NCI-H2029 (cell line): Measurements from ENCODE around the gene CCDC187.
A peak's percentile ranks its signal among the peaks of the same experiment; 100 is the strongest.

Experiments used
- DNase-seq: peaks from one replicate; lab custom pipeline; 2025; lab: John Stamatoyannopoulos, UW

CCDC187 gene

DNA sequence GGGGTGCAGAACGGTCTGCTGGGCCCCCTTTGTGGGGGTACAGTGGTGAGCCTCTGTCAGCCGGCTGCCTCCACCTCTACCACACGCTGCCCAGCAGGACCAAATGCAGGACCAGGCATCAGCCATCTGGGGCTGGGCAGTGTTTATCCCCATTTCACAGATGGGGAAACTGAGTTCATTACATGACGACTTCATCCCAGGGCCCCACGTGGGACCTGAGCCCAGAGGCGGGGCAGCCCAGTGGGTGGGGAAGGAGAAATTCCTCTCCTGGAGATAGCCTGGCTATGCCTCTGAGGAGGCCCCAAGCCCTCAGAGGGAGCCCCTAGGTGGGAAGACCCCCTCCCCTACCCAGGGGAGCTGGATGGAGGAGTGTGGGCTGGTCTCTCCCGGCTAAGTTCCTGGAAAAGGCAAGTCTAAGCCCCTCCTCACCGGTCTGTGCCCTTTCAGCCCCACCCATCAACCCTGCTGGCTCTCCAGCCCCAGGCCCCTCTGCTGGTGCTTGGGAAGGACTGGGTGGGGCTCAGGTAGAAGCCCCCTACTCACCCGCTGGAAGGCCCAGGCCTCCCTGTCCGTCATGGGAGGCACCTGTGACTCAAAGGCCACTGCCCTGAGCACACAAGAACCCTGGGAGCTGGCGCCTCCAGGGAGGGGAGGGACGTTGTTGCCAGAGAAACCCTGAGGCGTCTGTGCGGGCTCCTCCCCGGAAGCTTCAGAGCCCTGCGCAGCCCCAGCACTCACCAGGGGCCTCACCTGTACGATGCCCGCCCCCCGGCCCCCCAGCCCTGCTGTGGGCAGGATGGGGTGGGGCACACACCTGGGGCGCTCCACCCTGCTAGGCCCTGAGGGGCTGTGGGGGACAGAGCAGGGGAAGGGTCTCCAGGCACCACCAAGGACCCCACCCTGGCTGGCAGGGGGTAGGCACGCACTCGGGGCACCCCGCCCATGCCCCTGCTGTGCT, 7.4 kb upstream of the CCDC187 start:
- peak; percentile 18 for DNase-seq

DNA sequence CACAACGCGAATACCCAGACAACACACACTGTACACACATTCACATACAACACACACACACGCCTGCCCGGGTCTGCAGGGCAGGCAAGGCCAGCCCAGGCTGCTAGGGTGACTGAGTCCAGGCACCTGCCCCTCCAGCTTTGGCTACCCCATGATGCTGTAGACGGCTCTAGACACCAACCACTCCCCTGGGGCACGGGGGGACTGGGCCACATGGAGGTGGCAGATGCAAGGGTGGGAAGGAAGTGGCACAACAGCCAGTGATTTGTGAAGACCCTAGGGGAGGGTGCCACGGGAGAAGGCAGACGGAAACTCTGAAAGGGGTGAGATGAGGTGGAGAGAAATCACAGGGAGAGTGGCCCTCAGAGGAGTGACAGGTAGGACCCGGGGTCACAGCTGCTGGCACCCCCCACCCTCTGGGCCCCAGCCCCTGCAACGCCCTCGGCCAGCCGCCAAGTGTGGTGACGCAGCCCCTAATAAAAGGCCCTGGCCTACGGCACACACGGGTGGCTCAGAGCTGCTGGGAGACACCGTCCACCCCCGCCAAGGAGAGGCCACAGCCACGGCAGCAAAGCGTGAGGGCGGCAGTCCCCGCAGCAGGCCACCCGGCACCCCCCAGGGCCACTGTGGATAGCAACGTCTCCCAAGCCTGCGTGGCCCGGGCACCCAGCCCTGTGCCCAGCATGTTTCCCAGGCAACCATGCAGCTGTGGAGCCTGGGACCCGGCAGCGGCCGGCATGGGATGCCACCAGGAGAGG, 6.6 kb upstream of the CCDC187 start:
- DNase-seq: no peak

DNA sequence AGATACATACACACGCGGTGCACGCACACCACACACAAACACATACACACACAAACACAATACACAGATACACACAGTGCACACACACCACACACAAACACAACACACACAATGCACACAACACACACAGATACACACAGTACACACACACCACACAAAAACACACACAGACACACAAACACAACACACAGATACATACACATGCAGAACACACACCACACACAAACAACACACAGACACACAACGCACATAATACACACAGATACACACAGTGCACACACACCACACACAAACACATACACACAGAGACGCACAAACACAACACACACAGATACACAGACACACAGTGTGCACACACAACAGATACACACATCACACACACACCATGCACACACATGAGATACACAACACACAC, 5.9 kb upstream of the CCDC187 start:
- no peak for DNase-seq

DNA sequence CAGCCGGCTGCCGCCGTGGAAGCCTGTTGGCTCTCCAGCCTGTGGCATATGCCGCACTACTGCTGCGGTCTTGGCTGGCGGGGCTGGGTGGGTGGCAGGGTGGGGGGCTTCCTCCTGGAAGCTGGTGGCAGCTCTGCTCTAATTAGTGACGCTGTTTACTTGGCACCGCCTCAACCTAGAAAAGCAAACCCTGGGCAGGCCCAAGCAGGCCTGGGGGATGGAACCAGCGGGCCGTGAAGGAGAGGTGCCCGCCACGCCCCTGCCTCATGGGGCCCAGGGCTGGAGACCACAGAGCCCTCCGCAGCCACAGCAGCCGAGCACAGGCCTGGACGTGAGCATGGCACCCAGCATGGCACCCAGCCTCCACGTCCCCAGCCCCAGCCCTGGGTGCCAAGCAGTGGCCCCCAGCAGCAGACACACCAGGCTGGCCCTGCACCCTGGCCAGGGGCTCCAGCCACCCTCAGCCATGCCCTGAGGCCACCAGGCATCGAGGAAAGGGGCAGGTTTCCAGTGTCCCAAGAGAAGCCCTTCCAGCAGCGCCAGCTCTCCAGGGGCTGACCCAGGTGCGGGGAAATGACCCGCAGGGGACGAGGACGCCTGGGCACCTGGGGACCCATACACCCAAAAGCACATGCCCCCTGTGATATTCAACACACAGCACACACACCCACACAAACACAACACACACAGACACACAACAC, 5.4 kb upstream of the CCDC187 start:
- DNase-seq: peak; percentile 69

DNA sequence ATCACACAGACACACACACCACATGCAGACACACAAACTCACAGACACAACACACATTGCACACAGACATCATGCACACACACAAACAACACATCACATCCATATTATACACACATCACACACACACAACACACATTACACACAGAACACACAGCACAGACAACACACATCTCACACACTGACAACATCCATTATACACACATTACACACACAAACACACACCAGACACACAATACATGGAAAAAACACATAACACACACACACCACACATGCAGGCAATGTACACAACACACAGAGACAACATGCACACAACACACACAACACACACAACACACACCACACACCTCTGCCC, 4.8 kb upstream of the CCDC187 start:
- no peak for DNase-seq

DNA sequence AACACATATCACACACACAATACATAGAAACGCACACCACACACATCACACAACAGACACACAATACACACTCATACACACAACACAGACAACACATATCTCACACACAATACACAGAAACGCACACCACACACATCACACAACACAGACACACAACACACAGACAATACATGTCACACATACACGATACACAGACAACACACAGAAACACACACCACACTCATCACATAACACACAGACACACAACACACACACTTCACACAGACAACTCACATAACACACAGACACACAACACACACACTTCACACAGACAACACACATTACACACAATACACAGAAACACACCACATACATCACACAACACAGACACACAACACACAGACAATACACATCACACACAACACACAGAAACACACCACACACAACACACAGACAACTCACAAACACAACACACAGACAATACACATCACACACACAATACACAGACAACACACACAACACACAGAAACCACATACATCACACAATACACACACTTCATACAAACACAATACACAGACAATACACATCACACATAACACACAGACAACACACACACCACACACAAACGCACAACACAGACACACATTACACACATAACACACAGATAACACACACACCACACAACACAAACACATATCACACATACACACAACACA, 4.3 kb upstream of the CCDC187 start:
- DNase-seq: no peak

DNA sequence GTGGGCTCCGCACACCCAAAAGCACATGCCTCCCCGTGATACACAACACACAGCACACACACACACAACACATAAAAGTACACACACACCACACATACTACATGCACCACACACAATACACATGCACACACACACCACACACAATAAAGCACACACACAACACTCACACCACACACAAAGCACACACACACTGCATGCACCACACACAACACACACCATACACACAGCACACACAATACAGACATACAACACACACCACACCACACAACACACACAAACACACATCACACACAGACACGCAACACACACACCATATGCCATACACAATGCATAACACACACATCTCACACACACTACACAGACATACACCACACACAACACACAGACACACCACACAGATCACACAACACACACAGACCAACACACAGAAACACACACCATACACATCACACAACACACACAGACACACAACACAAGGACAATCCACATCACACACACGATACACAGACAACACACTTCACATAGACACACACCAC, 3.4 kb upstream of the CCDC187 start:
- DNase-seq: no peak

DNA sequence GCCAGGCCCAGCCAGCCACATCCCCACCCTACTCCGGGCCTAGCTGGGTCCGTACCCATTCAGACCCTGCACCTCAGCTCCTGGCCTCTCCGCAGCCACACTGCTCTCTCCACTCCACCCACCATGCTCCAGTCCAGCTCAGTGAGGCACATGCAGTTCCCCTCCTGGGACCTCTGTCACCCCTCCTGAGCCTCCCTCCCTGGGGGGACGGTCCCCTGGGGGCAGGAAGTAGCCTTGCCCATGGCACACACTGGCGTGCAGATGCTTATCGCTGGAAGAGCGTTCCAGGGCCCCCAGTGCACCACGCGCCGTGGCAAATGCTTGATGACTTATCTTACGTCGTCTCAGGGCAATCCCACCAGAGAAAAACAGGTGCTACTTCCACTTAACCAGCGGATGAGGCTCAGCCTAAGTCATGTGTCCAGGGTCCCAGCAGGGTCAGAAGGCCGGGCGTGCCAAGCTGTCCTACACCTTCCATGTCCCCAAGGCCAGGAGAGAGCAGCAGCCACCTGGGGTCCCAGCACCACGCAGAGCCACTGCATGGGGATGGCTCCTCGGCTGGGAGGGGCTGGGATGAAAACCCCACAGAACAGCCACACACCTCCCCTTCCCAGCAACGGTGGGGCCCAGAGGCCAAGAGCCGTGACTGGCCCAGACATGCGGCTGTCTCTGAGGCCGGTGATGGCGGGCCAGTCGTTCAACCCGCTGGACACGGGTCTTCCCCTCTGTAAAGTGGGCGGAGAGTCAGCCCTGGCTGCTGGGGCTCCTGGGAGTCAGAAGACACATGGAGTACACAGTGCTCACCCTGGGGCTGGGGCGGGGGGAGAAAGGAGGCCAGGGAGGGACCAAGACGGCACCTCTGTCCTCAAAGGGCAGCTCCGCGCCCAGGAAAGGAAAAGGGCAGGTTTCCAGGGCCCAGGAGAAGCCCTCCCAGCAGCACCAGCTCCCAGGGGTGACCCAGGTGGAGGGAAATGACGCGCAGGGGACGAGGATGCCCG, 2.6 kb upstream of the CCDC187 start:
- no peak for DNase-seq

DNA sequence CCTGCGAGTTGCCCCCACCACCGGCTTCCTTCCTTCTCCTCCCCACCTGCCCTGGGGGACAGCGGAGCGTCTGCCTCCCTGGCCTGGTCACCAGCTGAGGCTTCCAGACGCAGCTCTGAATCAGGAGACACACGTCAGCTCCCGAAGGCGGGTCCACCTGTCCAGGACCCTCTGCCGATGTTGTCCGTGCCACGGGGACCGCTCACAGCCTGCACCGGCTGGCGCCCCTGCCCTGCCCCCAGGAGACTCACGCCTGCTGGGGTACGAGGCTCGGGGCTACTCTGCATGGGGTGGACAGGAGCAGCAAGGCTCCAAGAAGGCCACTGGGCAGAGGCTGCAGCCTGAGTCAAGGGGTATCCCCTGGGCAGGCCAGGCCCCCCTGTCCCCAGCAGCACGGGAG, 1.9 kb upstream of the CCDC187 start:
- no peak for DNase-seq

DNA sequence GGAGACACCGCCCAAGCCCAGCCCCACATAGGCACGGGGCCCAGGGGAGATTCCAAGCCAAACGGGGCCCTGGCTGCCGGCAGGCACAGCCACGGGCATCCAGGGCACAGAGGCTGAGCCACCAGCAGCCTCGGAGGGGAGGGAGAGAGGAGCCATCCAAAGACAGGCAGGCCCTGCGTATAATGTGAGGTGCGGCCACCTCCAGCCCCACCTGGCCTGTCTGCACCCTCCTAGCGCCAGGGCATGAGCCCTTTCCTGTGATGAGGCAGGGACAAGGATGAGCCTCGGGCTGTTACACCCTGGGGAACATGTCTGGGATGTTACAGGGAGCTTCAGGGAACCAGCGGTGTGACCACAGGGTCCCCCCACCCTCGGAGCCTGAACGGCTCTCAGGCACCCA, 1.1 kb upstream of the CCDC187 start:
- DNase-seq: no peak

DNA sequence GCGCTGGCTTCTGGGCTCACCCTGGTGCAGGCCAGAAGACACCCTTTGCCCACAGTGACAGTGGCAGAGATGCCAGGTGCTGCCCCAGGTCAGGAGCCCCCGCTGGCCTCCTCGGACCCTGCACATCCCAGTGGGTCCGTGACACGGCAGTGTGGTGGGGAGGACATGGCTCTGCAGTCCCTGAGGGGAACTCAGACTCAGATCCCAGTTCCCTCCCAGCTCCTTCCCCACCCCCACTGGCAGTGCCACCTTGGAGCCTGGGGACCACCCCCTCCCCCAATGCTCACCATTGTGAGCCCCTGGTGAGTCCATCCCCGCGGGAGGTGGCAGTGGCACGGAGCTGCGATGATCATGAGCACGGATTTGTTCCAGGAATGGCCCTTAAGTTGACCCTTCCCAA, 562 bp upstream of the CCDC187 start:
- DNase-seq: no peak

DNA sequence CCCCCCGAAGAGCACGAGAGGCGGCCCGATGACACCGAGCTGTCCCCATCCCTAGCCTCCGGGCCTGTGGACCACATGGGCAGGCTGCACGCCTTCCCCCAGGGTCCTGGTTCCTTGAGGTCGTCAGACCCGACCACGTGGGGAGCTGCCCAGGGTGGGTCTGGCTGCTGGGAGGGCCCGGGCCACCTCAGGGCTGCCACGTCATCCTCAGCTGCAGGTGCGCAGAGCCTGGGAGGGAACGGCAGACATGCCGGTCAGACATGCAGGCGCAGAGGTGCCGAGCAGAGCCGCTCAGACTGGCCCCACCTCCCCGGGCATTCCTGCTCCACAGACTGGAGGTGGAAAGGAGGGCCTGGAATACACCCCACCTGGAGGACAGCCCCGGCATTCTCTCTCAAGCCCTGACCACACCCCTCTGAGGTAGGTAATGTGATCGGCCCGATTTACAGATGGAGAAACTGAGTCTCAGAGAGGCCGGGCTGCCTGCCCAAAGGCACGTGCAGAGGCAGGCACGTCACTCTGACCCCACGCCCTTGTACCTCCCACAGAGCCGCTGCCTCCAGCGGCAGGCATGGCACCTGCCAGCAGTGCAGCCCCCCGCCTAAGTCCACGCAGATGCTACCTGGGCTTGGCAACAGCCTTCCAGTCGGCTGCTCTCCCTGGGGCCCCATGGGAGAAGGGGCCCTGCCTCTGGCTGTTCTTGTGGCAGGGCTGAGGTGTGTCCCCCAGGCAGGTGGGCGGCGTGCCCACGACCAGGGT, 649 bp downstream of the CCDC187 start:
- DNase-seq: no peak

DNA sequence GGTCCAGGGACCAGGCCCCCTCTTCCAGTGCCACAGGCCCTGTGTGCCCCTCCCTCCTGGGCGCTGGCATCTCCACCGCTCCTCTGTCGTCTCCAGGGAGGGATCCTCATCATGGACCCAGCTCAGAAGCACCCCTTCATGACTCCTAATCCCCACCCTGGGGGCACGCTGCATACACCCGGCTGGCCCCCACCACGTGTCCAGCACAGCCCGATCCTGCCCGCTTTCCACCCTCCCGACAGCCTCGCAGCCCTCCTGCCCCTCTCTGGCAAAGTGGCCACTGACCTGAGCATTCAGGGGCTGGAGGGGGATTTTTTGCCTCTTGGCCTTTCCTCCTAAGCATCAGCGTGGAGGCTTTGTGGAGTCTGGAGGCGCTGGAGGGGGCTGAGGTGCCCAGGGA, 1.4 kb downstream of the CCDC187 start:
- DNase-seq: no peak

DNA sequence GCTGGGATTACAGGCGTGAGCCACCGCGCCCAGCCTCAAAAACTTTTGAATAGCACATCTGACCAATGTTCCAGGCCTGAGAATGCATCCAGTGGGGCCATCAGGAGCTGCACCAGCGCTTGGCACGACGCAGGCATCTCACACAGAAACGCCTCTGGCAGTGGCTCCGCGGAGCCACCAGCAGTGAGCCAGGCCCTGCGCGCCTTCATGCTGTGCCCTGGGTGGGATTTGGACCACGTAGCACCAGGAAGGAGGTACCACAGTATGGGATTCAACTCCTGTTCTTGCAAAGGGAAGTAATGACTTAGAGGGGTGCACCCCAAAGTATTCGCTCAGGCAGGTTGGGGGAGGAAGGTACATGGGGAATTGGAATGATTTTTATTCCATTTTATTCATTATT, 3.0 kb downstream of the CCDC187 start:
- no peak for DNase-seq

DNA sequence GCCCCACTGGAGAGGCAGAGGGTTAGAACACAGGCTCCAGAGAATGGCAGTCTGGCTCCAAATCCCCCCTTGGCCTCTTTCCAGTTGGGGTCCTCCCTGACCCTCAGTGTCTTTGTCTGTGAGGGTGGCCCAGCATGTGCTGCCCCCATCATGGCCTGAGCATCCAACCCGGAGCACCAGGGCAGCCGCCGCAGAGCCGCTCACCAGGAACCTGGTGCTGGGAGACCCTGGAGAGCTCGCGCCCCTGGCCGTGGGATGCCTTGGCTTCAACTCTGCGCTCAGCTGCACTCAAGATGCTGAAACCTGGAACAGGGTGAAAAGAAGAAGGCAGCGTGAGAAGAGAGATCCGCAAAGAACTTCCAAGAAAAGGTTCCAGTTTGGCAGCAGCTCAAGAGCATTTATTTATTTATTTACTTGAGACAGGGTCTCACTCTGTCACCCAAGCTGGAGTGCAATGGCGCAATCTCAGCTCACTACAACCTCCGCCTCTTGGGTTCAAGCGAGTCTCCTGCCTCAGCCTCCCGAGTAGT, 3.8 kb downstream of the CCDC187 start:
- DNase-seq: no peak

DNA sequence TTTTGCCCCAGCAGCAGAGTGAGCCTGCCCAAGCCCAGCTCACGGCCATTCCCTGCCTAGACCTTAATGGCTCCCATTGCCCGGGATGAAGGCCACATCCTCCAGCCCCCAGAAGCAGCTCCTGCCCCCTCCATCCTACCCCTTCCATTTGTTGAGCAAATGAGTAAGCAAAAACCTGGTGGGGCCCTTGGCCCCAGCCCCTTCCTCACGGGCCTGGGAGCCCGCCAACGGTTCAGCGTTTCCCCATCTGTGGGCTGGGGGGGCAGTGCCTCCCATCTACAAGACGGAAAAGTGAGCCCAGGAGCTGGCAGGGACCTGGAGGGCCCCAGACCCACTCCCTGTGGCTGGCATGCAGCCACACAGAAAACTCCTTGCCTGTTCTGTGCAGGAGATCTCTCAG, 4.4 kb downstream of the CCDC187 start:
- DNase-seq: no peak

DNA sequence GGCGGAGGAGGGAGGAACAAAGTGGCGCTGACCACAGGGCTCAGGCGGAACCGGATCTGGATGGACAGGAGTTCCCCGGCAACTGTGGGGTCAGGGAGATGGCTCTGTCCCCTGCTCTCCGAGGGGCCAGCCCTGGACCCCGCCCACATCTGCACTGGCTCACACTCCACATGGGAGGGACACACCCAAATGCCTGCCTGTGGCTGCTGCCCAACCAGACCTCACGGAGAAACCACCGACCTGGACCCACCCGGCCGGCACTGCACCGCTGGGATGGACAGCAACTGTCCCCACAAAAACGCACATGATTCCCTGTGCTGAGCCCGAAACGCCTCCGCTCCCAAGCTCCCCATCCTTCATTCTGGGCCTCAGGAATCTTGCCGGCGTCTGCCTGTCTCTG, 4.8 kb downstream of the CCDC187 start:
- no peak for DNase-seq

DNA sequence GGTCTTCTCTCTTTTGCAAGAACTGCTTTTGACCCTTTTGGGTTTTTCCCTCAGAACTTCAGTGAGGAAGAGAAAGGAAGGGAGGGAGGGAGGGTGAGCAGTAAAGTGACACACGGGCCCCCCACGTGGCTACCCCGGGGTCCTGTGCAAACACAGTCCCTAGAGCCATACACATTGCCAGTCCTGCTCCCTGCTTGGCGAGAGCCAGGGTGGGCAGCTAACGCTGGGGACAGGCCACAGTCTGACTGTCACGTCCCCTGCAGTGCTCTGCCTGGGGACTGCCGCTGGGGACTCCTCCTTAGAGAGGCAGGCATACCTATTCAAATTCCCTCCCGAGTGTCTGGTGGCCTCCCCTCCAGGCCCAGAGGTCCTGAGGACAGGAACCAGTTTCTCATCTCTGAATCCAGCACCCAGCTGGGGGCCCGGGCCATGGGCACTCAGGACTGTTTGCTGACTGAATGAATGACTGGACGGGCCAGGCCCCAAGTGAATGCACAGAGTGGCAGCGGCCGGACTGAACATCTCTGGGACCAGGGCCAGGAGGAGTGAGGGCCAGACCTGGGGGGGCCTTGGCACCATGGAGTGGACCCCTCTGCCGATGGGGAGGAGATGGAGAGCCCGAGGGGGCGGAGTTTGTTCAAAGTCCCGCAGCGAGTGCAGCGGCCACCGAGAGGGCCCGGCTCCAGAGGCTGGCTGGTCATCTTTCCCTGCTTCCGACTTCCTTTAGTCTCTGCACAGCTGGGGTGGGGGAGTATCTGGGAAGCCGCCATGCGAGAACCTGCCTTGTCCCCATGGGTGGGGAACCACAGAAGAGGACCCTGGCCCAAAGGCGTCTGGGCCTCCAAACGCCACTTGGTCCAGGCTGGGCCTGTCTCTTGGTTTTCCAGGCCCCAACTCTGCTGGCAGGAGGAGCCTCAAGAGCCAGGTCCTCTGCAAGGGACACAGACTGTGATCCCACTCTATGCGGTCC, 5.8 kb downstream of the CCDC187 start:
- DNase-seq: no peak
